Lower lobe of right lung (tissue), 2 donors: ENCODE measurements around the gene NUCB2. TPM values are rescaled to one million over a fixed set of nuclear protein-coding genes. Genes with fewer than 3 reads are reported as not detected.
A peak's percentile ranks its signal among the peaks of the same experiment; 100 is the strongest.
"Not testable (repeated sequence)": the region's sequence is repeated elsewhere in the genome, so short reads cannot be mapped to it uniquely, and the experiment has no call there.

Source experiments
- ATAC-seq, 2 donors: fragments of 200-7000 bp; cut with Tn5 transposase; one replicate each; pipeline ENCODE4 v1.9.1; 2020 to 2022; ENCODE audit warnings: mild to moderate bottlenecking in 2 of 2, moderate library complexity in 2 of 2
- DNase-seq: peaks from one replicate; pipeline ENCODE4 v3.0.0-alpha.2; 2020
- H3K27ac ChIP-seq: fragments of 200-600 bp; one replicate; pipeline ENCODE4 v1.8.0; 2022
- H3K27me3 ChIP-seq: fragments of 200-600 bp; one replicate; pipeline ENCODE4 v1.8.0; 2022; ENCODE audit warnings: low read depth
- H3K36me3 ChIP-seq: fragments of 200-600 bp; one replicate; pipeline ENCODE4 v1.8.0; 2022; ENCODE audit warnings: mild to moderate bottlenecking
- H3K4me1 ChIP-seq: fragments of 200-600 bp; one replicate; pipeline ENCODE4 v1.8.0; 2022
- H3K4me3 ChIP-seq: fragments of 200-600 bp; one replicate; pipeline ENCODE4 v1.8.0; 2022; ENCODE audit warnings: mild to moderate bottlenecking
- H3K9me3 ChIP-seq: fragments of 200-600 bp; one replicate; pipeline ENCODE4 v1.8.0; 2022
- intact Hi-C: fragments of 100-400 bp; cut with DNase I; formaldehyde crosslinking; loops from one replicate; pipeline ENCODE4 v1.11.0; 2022
- total RNA-seq: library from RNA; stranded (reverse); fragmentation: NEBNext Ultra II Directional; extraction: Animal tissue kit (Norgen Biotek cat#: 25700); gene quantifications from one replicate; pipeline ENCODE4 v1.2.1, GENCODE V29; 2021
- TF ChIP-seq, protein P1 (sequence below): fragments of 200-600 bp; IDR thresholded peaks from one replicate; pipeline ENCODE4 v1.8.0; 2022; ENCODE audit warnings: antibody characterized with exemption, mild to moderate bottlenecking
- donor health status: DM: no; HTN: yes; CAD: no; lungs with severe emphysema.

NUCB2 gene
- total RNA-seq, 1 donor from 2014 or later, result 82.7 TPM

DNA sequence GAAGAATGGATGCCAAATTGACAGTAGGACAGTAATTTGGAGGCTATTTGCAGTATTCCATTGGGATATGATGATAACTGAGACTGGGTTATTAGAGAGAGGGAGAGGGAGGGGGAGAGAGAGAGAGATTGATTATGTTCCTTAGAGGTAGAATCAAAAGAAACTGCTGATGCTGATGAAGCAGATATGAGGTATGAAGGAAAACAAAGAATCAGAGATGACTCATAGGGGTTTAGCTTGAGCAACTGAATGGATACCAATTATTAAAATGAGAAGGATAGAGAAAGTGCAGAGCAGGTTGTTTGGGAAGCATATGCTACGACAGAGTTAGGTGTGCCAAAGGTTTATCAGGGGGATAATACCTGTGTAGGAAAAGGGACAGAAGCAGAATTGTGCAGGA lies 12.8 kb upstream of the NUCB2 start:
- no peak for DNase-seq

DNA sequence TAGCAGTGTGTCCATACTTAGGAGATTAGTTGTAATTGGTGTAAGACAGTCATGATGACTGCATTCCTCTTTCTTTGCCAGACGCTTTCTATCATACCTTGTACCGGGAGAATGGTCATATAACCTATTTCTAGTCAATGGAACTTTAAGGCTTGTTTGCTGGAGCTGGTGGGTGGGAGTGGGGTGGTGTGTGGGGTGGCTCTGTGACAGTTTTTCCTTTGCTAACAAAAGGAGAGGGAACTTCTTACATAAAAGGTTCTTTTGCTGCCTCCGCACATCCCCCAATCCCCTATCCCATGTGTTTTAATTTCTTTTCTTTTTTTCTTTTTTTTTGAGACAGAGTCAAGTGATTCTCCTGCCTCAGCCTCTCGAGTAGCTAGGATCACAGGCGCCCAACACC lies 9.8 kb upstream of the NUCB2 start:
- Histone ChIP-seq H3K27me3 (no peaks in the 10 kb centered on the region), H3K27ac (no peak overlapping the region), H3K4me1 (no peaks in the 10 kb centered on the region), H3K36me3 (no peaks in the 10 kb centered on the region), H3K4me3 (no peak overlapping the region), H3K9me3 (no peaks in the 10 kb centered on the region)
- ATAC-seq (no peak), DNase-seq (no peak)
- TF ChIP-seq, protein P1, sequence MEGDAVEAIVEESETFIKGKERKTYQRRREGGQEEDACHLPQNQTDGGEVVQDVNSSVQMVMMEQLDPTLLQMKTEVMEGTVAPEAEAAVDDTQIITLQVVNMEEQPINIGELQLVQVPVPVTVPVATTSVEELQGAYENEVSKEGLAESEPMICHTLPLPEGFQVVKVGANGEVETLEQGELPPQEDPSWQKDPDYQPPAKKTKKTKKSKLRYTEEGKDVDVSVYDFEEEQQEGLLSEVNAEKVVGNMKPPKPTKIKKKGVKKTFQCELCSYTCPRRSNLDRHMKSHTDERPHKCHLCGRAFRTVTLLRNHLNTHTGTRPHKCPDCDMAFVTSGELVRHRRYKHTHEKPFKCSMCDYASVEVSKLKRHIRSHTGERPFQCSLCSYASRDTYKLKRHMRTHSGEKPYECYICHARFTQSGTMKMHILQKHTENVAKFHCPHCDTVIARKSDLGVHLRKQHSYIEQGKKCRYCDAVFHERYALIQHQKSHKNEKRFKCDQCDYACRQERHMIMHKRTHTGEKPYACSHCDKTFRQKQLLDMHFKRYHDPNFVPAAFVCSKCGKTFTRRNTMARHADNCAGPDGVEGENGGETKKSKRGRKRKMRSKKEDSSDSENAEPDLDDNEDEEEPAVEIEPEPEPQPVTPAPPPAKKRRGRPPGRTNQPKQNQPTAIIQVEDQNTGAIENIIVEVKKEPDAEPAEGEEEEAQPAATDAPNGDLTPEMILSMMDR, result no peak
- intact Hi-C loops, result no loop called here

More for the DNA sequence above, 12.8 kb upstream of the NUCB2 start:
- ATAC-seq, result no peak
- no peaks in the 10 kb centered on the region for H3K36me3 ChIP-seq
- H3K9me3 ChIP-seq, result no peaks in the 10 kb centered on the region
- H3K4me1 ChIP-seq, result no peaks in the 10 kb centered on the region
- intact Hi-C loops, result no loop called here
- H3K27ac ChIP-seq, result no peak overlapping the region
- no peaks in the 10 kb centered on the region for H3K27me3 ChIP-seq
- TF ChIP-seq, protein P1, result no peak
- H3K4me3 ChIP-seq, result no peak overlapping the region

DNA sequence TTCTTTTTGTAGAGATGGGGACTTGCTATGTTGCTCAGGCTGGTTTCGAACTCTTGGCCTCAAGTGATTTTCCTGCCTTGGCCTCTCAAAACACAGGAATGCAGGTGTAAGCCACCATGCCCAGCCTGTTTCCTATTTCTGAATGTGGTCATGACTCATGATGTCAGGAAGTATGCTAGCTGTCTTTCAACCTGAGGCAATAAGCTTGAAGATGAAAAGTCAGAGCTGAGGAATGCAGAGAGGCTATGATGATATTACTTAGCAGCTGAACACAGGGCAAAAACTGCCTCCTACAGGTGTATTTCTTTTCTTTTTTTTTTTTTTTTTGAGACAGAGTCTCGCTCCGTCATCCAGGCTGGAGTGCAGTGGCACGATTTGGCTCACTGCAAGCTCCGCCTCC lies 9.0 kb upstream of the NUCB2 start:
- intact Hi-C loops, result no loop called here
- H3K36me3 ChIP-seq, result no peaks in the 10 kb centered on the region
- no peaks in the 10 kb centered on the region for H3K4me1 ChIP-seq
- no peaks in the 10 kb centered on the region for H3K27me3 ChIP-seq
- no peak overlapping the region for H3K4me3 ChIP-seq
- no peak for ATAC-seq
- no peak overlapping the region for H3K27ac ChIP-seq
- H3K9me3 ChIP-seq, result no peaks in the 10 kb centered on the region
- TF ChIP-seq, protein P1, result no peak
- DNase-seq, result no peak

DNA sequence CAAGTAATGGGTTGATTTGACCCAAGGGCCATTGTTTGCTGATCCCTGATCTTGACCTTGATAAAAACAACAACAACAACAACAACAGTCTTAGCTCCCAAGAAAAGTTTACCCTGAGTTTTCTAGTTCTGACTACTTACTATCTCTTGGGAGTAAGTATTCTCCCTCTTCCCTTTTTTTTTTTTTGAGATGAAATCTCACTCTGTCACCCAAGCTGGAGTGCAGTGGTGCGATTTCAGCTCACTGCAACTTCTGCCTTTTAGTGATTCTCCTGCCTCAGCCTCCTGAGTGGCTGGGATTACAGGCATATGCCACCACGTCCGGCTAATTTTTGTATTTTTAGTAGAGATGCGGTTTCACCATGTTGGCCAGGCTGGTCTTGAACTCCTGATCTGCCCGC lies 8.0 kb upstream of the NUCB2 start:
- ATAC-seq, H3K9me3 ChIP-seq, DNase-seq, intact Hi-C loops, H3K36me3 ChIP-seq, H3K27me3 ChIP-seq, H3K4me1 ChIP-seq, H3K27ac ChIP-seq: not testable (repeated sequence)
- peak overlapping the region; percentile 4 for H3K4me3 ChIP-seq

DNA sequence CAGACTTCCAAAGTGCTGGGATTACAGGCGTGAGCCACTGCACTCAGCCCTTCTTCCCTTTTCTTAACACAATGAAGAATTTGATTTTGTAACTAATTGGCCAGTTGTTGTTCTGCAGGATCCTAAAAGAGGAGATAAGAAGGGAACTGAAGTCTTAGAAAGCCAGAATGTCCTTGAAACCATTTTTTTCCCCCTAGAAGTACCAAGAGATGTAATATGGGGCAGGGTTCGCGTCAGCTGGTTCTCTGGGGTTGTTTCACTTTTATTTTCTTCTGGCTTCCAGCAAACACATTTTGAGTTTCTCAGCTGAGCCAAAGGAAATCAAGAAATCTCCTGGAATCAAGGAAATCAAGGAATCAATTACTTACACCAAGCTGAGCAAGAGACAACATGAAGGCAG lies 7.6 kb upstream of the NUCB2 start:
- Histone ChIP-seq H3K27ac (no peak overlapping the region), H3K4me3 (peak overlapping the region; percentile 4), H3K36me3 (no peaks in the 10 kb centered on the region), H3K27me3 (no peaks in the 10 kb centered on the region), H3K9me3 (no peaks in the 10 kb centered on the region), H3K4me1 (no peaks in the 10 kb centered on the region)
- DNase-seq (no peak), ATAC-seq (no peak)
- intact Hi-C loops, result no loop called here
- TF ChIP-seq, protein P1, result no peak

DNA sequence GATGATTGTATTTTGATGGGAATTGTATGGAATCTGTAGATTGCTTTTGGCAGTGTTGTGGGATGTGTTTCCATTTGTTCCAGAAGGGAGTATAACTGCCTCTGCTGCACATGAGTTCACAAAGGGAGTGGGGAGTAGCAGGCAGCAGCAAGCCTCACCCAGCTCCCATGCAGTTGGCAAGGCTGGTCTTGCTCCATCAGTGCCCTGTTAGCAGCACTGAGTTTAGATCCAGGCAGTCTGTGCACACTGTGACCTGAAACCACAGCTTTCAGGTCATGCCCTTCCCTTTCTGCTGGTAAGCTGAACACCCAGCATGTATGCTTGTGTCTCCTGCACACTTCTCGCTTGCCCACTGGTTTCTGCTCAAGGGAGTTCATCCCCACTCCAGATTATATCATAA lies 3.7 kb upstream of the NUCB2 start:
- H3K36me3 ChIP-seq, result no peaks in the 10 kb centered on the region
- no peak overlapping the region for H3K4me3 ChIP-seq
- no peak for ATAC-seq
- intact Hi-C loops, result no loop called here
- no peak overlapping the region for H3K27ac ChIP-seq
- DNase-seq, result no peak
- H3K9me3 ChIP-seq, result no peaks in the 10 kb centered on the region
- H3K4me1 ChIP-seq, result peaks cover 15% of the 10 kb centered on the region
- TF ChIP-seq, protein P1, result no peak
- H3K27me3 ChIP-seq, result no peaks in the 10 kb centered on the region
